GM19452 (cell line): Measurements from ENCODE around the gene AGRN.

Experiments
- ATAC-seq: cut with Tn5 transposase; IDR thresholded peaks from one replicate; pipeline ENCODE4 v1.9.1; 2021; ENCODE audit not compliant: unreplicated experiment

AGRN gene

GRCh38 chr1:1079408-1080121, 59.6 kb downstream of the AGRN start:
- ATAC-seq: peak; percentile 53

GRCh38 chr1:1080122-1080757, 60.3 kb downstream of the AGRN start:
- ATAC-seq: peak; percentile 33

DNA sequence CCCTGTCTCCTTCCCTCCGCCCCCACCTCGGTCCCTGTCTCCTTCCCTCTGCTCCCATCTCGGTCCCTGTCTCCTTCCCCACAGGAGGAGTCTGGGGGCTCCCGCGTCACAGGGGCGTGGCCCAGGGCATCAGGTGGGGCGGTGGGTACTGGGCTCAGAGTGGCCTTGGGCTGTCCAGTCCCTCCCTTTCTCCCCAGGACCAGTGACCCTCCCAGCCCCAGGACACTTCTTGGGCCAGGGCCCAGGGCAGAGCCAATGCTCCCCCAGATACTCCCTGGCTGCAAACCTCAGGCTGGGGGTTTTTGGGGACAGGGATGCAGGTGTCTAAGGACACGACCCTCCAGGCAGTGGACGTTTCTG, 61.0 kb downstream of the AGRN start:
- no peak for ATAC-seq

- no peak for ATAC-seq
These were observed 61.7 kb downstream of the AGRN start for GRCh38 chr1:1081311-1082238.

- ATAC-seq: no peak
These were observed 62.4 kb downstream of the AGRN start for GRCh38 chr1:1082239-1082775.

DNA sequence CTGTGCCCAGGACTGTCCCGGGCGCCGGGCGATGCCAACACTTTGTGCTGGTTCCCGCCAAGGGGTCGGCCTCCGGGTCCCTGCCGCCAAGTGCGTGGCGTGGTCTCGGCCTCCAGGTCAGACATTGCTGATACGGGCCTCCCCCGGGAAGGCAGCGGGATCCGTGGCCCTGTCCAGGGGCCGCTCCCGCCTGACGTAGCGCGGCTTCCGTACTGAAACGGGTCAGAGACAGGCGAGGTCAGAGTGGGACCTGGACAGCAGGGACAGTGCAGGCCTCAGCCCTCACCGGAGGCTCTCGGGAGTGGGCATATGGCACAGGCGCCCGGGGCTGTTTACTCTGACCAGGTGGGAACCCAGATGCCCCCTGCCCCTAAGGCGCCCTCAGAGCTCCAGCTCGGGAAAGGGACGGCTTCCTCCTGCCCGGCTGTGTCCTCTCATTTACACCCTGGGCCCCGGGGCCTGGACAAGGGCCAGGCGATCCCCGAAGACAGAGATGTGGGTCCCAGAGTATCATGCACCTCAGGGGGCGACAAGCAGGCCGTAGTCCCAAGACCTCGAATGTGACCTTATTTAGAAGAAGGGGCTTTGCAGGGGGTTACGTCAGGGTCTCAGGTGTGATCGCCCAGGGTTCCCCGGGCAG, 63.0 kb downstream of the AGRN start:
- ATAC-seq: no peak

DNA sequence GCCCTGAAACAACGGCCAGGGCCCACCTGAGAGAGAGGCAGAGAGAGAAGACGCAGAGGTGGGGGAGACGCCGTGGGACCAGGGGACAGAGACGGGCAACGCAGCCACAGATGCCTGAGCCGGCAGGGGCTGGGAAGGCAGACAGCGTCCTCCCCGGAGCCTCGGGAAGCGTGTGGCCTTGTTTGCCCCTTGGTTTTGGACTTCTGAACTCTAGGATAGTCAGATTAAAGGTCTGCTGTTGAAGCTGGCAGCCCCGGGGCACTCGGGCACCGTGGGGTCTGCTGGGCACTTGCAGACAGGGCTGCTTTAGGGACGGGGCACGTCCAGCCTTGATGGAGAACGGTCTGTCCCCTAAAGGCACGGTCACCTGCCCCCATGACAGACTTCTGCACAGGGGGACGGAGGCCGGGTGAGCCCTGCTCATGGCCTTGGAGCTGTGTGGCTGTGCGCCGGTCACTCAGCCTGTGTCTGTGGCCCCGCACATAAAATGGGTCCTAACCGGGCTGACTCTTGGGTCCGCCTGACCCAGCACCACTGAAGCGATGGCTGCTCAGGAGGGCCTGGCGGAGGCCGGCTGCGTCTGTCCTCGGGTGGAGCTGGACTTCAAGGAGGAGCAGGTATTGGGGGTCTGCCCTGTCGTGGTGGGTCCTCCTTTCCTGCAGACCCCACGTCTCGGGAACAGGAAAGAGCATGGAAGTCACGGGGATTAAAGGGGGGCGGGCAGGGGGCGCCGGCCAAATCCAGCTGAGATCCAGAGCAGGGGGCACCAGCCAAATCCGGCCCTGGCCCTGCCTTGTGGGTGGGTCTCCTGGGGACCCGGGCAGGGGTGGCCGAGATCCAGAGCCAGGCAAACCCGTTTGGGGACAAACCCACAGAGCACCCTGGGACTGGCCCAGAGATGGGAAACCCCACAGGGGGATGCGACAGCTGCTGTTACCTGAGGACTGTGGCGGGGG, 63.8 kb downstream of the AGRN start:
- ATAC-seq: no peak

DNA sequence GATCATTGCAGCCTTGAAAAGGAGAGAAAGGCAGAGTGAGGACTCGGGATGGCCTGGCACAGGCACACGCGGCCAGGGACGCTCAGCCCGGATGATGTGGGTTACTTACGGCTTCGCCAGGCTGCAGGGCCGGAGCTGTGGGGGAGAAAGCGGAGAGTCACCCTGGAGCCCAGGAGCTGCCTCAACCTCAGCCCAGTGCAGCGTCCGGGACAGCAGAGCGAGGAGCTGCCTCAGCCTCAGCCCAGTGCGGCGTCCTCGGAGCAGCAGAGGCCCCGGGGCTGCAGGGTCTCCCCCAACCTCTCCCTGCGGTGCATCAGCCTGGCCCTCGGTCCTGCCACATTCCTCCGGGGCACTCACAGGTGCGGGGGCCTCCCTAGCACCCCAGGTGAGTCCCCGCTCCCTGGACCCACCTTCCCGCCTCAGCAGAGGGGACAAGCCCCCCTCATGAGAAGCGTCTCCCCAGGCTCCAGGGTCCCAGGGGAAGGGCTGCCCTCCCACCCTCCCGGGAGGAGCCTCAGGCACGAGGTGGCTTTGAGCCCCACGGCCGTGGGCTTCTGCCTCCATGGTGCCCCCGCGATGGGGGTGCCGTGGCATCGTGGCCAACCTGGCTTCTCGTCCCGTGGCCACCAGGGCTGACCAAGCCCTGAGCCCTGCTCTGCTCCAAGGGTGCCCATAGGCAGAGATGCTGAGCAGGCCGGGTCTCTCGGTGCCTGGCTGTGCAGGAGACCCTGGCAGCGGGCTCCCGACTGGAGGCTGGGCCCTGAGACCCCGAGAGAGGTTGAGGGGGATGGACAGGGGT, 64.7 kb downstream of the AGRN start:
- no peak for ATAC-seq

DNA sequence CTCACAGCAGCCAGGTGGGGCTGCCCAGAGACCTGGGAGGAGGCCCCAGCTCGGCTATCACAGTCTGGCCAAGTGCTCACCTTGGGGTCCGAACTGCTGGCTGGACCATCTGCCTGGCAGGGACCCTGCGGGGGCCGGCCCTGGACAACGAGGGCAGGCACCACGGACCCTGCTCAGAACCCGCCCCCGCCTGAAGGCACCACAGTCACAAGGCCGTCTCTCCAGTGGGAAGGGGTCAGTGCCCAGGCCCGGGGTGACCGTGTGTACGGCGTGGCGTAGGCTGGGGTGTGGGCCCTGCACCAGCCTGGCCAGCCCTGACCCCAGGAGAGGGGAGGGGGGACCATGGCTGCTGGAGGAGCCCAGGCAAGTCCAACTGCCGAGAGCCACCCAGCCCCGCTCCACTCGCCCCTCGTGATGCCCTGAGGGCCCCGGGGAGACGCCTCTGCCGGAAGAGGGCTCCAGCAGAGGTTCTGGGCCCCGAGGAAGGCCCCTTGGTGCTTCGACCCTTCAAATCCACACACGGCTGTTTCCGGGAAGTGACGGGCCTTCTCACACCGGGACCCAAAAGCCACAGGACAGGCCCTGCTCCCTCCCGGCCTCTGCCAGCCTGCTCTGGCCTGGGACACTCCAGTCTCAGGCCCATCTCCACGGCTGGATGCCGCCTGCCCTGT, 65.4 kb downstream of the AGRN start:
- ATAC-seq: no peak

DNA sequence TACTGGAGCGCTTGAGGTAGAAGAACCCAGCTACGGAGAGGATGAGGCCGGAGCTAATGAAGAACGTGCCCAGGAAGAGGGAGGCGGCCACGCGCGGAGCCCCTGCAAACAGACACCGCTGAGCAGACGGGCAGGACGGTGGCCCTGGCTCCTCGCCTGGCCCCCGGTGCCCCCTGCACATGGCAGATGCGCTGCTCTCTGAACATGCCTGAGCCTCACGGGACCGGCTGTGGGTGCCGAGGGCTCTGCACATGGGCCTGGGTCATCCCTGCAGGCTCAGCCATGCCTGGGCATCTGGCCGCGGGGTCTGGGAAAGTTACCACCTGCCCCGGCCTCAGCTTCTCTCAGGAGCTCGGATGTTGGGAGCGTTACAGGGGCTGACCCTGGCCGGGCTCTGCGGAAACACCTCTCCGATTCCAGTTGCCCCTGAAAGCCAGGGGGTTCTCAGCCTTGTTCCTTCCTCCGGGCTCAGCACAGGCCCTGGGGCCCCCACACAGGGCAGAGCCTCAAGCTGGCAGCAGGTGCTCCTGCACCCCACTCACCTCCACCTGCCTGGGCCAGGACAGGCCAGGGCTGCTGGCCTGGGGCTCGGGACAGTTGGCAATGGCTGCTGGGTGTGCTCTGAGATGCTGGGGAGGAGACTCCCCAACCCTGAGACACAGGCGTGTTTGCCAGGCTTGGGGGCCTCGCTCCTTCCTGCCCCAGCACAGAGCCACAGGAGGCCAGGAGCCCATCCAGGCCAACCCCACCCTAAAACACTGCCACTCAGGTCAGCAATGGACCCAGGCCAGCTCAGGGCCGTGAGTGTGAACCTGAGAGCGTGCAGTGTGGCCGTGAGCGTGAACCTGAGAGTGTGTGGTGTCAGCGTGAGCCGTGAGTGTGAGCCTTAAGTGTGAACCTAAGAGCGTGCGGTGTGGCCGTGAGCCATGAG, 66.3 kb downstream of the AGRN start:
- ATAC-seq: no peak

- no peak for ATAC-seq
These were observed 67.0 kb downstream of the AGRN start for GRCh38 chr1:1086911-1087341.

DNA sequence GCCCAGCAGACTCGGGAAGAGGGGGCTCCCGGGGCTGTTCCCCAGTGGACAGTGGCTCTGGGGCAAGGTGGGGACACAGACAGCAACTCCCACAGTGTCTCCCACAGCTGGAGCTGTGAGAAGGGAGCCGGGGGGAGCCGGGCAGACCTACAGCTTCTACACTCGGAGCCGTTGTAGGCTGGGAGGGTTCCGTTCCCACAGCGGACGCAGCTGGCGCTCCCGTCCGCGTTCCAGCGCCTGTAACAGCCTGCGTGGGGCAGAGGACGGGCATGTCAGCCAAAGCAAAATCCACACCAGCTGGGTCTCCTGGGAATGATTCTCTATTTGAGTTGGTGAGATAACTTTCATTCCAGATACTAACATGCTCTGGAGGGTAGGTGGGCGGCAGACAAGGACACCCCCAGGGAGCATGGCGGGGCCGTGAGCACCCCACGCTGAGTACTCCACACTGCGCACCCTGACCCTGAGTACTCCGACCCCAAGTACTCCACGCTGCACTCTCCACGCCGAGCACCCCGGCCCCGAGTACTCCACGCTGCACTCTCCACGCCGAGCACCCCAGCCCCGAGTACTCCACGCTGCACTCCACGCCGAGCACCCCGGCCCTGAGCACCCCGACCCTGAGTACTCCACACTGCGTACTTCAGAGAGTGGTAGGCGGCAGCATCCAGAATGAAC, 67.6 kb downstream of the AGRN start:
- no peak for ATAC-seq

- ATAC-seq: no peak
These were observed 68.3 kb downstream of the AGRN start for GRCh38 chr1:1088029-1088800.

DNA sequence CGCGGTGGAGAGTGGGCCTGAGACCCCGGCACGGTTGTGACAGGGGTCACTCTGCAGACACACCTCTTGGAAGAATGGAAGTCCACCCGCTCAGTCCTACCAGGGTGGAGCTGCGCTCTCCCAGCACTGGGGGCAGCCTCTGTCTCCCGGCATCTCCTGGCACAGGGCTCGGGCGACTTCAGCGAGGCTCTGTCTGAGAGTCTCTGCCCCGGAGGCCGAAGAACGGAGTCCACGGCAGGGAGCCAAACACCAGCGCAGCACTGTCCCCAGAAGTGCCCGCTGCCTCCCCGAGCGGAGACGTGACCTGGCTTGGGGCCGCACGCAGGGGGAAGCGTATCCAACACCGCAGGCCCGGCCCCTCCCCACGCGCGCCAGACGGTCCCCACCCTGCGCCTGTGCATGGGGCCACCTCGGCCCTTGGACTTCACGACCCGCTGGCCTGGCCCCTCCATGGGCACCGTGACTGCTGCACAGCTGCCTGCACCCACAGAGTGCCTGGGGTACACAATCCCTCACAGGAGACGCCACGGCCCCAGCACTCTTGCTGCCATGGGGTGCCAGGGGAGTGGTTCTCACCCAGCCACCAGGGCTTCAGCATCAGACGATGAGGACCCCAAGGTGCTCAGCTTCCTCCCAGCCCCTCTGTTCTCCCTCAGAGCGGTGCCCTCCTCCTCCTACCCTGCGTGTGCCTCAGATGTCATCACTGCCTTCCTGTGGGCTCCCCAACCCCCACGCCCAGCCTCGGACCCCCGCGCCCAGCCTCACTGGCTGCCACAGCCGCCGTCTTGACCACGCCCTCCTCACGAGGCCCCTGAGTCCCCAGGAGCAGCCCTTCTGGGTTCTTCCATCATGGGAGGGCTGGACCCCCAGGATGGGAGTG, 69.1 kb downstream of the AGRN start:
- ATAC-seq: no peak

GRCh38 chr1:1089731-1090423, 70.0 kb downstream of the AGRN start:
- ATAC-seq: no peak
